Measurements from ENCODE around the gene KCNN4.
"Not testable (repeated sequence)": the region's sequence is repeated elsewhere in the genome, so short reads cannot be mapped to it uniquely, and the experiment has no call there.

Gene KCNN4

DNA sequence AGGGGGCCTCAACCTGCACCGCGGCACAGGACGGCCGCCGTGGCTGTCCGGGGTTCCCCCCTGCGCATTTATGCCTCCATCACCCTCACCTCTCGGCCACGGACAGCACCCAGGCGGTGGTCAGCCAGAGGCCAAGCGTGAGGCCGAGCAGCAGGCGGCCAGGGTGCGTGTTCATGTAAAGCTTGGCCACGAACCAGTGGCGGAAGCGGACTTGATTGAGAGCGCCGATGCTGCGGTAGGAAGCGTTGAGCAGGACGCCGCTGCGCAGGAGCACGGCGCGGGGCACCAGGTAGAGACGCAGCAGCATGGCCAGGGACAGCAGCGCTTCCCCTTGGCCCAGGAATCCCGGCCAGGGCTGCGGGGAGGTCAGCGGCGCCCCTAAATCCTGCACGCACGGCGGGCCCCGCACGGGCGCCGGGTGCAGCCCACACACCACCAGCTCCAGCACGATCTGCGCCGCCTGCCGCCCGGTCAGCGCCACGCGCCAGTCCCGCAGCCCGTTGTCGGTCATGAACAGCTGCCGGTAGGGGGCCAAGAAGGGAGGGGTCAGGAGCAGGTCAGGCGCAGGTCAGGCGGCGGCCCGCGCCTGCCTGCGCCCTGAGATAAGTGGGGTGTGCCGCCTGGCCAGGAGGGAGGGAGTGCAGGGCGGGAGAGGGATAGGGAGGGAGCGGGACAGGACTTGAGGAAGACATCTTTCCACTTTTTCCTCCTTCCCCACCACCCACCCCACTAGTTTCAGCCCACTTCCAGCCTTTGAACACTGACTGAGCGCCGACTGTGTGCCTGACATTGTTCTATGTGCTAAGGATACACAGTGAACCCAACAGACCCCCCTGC lies 6.5 kb downstream of the KCNN4 start:
- peak in 1 of 2 donors; percentile 19 for DNase-seq

DNA sequence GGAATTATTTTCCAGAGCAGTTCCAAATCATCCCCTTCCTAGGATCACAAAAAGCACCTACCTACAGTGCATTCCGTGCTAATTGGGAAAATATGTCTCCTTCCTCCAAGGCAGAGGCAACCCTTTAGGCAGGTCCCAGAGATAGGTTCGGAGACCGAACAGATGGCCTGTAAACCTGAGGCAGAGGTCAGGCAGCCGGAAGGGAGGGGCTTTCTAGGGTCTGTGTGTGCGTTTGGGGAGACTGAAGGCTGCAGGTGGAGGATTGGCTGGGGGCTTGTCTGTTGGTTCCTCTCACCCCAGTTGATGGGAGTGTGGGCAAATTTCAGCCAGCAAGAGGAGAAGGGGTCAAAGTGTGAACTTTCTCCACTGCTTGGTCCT lies 7.1 kb downstream of the KCNN4 start:
- no peak for DNase-seq

DNA sequence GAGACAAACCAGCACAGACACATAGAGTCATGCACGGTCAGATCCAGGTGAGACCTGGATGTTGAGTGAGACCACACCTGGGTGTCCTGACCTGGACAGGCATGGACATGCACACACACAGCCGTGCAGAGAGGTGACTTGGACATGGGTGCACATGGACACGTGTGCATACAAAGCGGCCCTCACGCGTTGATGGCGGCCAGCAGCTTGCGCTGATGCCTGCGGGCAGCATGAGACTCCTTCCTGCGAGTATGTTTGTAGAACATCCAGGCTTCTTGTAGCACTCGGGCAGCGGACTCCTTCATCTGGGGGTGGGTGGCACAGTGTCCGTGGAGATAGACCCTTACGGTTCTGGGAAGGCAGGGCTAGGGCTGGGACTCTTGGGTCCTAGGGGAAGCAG lies 11.5 kb downstream of the KCNN4 start:
- DNase-seq, result no peak

DNA sequence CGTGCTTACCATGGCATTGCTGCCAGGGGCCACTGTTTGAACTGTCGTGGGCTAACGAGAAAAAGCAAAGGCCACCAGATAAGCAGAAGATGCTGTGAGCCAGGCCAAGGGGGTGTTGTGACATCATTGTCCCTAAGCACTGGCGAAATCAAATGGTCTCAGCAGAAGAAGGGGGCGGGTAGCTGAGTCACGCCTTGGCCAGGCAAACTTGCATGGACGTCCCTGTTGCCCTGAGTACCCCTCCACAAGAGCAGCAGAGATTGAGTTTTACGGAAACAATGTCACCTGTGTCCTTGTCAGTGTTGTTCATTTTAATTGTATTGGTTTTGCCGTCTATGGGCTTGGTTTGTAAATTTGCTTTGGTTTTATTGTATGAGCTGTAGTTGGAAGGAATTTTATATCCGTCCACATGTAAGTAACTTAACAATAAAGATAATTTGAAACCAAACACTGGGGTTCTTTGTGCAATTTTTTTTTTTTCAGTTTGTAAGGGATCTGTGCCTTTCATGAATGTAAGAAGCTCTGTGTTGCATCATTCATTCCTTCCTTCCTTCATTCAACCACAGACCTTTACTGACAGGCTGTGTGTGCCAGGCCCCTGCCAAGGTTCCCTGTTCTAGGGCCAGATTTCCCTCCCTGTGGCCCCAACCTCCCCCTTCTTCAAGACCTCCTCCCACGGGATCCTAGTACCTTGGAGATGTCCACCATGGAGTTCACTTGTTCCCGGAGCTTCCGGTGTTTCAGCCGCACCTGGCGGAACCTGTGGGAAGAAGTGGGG lies 12.3 kb downstream of the KCNN4 start:
- DNase-seq, result peak; percentile 85 to 89

DNA sequence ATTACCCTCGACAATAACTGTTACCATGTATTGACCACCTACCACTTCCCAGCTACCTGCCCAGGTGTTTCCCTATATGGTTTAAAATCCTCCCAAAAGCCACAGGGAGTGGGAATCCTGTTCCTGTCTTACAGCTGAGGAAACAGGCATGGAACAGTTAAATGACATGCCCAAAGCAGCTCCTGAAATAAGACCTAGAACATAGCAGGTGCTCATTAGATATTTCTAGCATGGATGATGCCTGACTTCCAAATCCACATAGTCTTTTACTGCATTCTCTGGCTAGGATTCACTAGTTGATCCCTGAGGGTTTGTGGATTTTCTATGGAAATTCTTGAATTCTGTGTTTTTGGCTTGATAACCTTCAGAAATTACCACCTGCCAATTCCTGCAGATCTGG lies 13.0 kb downstream of the KCNN4 start:
- DNase-seq, result no peak

DNA sequence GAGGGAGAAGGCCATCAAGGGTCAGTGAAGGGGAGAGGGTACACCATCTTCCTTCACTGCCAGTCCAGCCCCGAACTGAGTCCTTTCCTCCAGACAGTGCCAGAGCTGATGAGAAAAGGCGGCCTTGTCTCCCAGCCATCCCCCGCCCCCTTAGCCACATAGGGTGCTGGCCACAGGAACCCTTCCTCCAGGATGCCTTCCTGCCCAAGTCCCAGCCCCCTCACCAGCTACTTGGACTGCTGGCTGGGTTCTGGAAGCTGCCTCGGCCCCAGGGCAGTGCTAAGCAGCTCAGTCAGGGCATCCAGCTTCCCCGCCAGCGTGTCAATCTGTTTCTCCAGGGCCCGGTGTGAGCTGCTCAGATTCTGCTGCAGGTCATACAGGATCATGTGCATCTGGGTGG lies 13.5 kb downstream of the KCNN4 start:
- no peak for DNase-seq

DNA sequence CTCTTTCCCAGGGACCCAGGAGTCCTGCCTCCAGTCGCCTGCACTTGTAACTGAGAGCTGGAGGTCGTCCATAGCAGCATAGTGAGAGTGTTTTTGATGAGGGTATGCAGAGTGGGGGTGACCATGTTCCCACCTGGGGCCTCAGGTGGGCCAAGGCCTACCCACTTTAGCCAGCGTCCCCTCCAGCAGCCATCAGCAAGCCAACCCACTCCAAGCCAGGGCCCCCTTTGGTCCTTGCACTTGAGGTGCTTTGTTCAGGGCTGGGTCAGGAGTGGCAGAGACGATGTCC lies 14.1 kb downstream of the KCNN4 start:
- no peak for DNase-seq

DNA sequence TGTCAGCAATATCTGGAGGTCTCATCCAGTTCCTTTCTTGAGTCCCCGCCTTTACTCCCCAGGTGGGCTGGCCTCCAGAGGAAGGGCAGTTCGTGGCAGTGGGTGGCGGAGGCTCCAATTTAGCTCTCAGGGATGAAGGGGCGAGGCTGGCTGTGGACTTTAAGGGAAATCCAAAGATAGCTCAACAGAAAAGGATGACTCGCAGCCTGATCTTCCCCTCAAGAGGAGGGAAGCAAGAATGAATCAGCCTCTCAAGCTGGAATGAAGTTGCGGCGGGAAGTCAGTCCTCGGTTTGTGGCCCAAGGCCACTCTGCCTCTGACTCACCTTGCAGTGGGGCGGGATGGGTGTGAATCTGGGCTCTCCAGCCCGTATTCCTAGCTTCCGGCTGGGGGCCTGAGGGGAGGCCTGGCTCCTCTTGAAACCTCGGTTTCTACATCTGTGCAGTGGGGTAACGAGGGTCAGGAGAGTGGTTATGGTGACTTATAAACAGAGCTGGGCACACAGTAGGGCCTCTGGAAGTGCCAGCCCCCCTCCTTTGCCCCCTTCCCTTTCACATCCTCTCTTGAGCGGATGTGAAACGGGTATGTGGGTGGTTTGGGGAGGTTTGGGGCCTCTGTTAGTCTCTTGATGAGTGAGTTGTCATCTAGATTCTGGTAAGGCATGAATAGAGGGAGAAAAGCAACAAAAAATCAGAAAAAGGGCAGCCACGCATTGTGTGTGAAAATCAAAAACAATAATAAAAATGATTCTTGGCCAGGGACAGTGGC lies 15.5 kb downstream of the KCNN4 start:
- DNase-seq, result peak; percentile 93 to 99

DNA sequence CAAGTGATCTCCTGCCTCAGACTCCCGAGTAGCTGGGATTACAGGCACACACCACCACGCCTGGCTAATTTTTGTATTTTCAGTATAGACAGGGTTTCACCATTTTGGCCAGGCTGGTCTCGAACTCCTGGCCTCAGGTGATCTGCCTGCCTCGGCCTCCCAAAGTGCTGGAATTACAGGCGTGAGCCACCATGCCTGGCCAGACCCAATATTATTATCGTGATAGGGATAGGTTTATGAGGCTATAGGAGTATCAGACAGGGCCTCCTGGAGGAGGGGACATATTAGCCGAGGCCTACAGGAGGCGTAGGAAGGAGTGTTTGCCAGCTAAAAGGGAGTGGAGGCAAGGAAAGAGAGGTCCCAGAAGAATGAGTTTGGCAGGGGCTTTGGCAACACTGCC lies 16.1 kb downstream of the KCNN4 start:
- not testable (repeated sequence) for DNase-seq

DNA sequence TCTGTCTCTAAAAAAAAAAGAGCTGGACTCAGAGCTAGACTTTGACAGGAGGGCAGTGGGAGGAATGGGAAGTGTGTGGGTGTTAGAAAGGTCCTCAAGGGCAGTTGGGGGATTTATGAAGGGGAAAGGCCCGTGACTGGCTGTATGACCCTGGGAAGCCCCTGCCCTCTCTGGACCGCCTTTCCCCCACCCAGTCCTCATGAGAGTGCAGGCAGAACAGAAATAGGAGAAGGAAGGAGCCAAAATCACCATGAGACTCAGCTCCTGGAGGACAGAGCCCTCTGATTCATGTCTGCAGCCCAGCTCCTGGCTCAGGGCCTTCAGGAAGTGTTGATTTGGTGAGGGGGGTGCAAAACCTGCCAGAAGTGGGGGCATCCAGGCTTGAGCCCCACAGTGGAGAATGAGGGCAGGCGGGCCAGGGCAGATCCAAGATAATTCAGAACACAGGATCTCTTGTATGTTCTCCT lies 17.3 kb downstream of the KCNN4 start:
- DNase-seq, result peak; percentile 96 to 100

DNA sequence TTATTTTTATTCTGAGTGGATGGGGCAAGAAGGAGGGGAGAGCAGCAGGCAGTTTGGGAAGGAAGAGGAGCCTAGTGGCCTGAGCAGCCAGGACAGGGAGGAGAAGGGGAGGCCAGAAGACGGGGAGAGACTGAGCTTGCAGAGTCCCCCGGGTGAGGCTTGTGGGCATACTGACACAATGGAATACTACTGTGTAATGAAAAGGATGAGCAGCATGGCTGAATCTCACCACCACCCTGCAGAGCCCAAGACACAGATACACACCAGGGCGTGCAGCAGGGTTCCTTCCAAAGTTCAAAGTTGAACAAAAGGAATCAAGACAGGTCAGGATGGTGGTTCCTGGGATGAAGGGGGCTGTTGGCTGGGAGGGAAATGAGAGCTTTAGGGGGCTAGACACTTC lies 18.0 kb downstream of the KCNN4 start:
- DNase-seq, result no peak

DNA sequence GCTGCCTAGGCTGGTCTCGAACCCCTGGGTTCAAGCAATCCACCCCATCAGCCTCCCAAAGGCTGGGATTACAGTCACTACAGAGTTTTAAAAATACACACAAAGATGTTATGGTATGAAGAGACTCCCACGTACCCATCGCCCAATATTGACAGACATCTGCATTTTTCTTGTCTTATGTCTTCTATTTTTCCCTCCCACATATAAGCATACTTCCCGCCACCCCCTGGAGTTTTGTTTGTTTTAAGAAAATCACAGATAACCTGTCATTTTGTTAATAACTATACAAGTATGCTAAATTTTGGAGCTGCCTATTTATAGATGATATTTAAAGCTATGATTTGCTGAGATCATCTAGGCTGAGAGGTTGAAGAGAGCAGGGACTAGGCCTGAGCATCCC lies 19.8 kb downstream of the KCNN4 start:
- no peak for DNase-seq

DNA sequence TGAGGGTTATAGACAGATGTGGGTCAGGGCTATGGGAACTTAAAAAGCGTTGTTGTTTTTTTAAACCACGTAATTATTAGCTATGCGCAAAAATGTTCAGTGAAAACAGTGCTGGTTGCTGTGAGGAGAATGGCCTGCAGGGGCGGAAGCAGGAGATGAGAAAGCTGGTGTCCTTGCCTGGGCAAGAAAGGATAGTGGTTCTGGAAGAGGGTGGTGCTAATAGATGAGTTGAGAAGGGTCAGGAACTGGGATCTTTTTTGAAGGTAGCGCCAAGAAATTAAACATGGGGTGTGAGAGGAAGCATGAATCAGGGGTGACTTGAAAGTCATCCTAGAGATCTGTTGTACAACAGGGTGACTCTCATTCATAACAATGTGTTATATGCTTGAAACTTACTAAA lies 21.3 kb downstream of the KCNN4 start:
- DNase-seq, result peak; percentile 29 to 30

DNA sequence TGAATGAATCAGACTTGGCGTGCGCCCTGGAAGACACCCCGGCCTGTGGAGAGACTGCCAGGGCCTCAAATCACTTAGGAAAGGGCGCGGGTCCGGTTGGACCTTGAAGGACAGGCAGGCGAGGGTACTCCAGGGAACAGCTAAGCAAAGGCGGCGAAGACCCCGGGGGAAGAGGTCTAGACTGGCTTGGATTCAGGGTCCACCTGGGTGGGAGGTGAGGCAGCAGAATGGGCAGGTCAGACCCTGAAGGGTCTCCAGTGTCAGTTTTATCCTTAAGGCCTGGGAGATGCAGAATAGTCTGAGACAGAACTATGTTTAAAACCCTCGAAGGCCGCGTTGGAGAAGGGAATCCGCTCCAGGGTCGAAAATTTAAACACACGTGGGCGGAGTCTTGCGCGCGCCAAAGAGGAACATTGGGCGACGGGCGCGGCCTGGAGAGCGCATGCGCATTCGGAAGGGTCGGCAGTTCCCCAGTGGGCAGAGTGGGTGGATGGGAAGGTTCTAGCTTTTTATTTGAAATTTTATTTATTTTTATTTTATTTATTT lies 25.4 kb downstream of the KCNN4 start:
- DNase-seq, result peak; percentile 86 to 94

DNA sequence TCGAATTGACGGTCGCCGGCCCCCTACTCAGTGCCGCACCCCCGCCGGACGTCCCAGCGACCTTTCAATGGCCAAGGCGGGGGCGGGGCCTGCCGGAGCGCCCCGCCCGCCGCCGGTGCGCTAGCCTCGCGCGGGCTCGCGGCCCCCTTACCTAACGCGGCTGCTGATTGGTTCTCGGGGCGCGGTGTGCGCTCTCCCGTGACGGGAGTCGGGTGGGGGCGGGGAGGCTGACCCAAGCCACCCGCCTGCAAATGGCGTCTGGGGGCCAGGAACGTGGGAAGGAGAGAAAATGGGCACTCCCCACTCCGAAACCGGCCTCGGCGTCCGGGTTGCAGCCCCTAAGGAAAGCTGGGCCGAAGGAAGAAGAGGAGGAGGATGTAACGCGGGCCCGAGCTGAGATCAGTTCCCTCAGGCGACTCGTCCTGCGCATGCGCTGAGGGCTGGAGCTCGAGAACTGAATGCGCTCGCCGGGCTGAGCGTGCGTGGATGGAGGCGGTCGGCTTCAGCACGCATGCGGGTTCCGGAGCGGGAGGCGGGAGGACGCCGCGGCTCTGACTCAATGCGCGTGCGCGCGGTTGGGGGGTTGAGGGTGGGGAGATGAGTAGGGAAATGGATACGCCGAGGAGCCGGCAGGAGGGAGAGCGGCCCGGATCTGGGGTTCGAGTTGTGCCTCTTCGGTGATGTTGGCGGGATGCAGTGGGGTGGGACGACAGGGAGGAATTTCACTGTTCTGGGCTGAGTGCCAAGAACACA lies 26.1 kb downstream of the KCNN4 start, which contains the start of gene SMG9:
Gene SMG9, minus strand, starts transcription at position 460 of the 753 bp plus-strand sequence. CDS start 4,221 bp downstream, outside the sequence.
- peak; percentile 96 to 98 for DNase-seq

DNA sequence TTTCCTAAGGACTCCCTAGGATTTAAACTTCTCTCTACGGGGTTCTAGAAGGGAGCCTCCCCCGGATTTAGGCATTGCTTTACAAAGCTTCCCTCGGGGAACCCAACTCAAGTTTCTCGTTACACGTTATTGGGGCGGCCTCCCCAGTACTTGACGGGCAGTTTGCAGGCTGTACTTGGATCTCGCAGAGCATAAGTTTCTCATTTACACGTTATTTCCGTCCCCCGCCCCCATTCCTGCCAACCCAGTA lies 26.6 kb downstream of the KCNN4 start:
- no peak for DNase-seq

DNA sequence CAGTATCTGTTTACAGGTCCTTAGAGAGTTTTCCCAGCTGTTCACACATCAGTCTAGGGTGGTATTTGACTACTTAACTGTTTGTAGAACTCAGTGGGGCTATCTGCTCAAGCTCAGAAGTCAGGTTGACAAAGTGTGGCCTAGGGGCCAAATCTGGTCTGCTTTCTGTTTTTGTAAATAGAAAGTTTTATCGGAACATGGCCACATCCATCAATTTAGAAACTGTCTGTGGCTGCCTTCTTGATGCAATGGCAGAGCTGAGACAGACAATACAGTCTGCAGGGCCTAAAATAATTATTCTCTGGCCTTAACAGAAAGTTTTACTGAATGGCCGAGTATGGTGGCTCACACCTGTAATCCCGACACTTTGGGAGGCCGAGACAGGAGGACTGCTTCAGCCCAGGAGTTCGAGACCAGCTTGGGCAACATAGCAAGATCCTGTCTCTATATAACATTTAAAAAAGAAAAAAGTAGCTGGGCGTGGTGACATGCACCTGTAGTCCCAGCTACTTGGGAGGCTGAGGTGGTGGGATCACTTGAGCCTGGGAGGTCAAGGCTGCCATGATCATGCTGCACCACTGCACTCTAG lies 28.4 kb downstream of the KCNN4 start:
- DNase-seq, result no peak

DNA sequence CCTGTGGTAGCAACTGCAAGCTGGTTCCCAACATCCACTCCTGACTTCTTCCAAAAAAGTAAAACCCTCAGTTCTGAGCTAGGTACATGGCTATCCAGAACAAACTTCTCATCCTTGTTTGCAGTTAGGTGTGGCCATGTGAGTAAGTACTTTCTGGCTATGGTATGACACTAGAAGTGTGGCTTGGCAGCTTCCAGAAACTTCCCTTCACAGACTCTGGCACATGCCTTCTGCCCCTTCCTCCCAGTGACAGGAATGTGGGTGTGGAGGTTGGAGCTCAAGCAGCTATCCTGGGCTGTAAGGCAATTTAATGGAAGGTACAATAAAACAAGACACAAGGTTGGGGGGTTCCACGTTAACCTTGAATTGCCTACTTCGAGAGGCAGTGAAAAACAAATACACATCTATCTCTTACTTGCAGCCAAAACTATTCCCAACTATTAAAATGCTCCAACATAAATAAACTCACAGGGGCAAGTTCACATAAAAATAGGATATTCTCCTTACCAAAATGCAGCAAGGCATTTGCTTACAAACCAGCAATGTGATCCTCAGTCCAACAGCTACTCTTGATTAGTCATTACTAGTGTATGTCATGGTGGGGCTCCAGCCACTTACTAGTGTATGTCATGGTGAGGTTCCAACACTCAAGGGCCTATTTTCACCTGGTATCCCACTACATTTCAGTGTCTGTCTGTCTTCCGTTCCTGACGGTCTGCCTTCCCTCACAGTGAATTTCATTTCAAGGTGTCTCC lies 29.1 kb downstream of the KCNN4 start:
- no peak for DNase-seq

DNA sequence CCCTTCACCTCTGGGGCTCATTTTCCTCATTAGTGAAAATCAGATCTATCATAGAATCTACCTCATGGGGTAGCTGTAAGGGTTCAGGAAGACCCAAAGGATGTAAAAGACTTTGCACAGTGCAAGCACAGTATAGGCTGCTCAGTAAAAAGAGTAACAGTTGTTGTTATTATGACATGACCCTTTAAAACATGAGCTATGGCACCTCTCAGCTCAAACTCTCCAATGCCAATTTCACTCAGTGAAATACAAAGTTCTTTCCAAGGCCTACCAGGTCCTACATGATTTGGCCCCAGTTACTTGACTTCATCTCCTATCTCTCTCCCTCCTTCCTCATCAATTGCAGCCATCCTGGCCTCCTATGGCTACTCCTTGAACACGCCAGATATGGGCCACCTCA lies 30.9 kb downstream of the KCNN4 start:
- DNase-seq, result no peak

DNA sequence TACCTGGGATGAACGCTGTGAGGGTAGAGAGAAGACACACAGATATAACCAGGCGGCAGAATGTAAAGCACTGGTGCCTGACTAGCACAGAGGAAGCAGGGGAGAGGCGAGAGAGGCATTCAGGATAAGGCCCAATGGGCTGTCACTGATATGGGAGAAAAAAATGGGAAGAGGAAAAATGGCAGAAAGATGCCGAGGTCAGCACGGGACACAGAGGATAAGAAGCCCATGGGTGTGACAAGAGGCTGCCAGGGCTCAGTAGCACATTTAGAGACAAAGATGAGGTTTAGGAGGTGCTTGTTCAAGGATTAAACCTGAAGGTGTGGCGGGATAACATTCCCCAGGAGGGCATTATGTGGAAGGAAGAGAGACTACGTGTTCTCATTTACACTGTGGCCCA lies 31.6 kb downstream of the KCNN4 start:
- DNase-seq, result no peak

DNA sequence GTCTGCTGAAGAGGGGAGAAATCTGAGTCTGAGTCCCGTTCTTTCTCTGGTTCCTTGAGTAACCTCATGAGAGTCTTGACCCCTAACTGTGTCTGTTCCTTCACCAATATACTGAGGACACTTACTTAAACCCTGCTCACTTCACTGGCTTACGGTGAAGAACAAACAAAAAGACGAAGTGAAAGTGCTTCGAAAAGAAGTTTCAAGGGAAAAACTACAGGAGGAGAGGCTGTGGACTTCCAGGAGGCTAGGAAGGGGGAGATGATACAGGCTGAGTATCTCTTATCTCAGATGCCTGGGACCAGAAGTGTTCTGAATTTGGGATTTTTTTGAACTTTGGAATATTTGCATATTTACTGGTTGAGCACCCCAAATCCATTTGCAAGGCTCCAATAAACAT lies 32.1 kb downstream of the KCNN4 start:
- DNase-seq, result no peak

DNA sequence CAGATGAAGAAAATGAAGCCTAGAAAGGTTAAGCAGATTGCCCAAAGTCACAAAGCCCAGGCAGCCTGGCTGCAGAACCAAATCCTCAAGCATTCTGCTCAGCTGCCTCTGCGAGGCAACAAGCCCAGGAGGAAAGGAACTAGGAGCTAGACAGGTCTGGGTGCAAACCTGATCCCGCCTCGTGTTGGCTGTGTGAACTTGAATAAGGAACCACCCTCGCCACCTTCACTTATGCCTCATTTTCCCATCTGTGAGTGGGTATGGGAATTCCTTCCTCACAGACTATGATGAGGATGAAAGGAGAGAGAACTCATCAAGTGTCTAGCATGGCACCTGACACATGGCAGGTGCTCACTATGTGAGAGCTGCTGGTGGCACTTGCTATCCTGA lies 32.6 kb downstream of the KCNN4 start:
- no peak for DNase-seq

Data from inflammatory macrophage treated with lipopolysaccharide for 1 hour (primary cell).